Hepatocyte (in vitro differentiated cells): ENCODE measurements around the gene TIGD1. TPM values are rescaled to one million over a fixed set of nuclear protein-coding genes. Genes with fewer than 3 reads are reported as not detected.

Experiments used
- DNase-seq: peaks from one replicate; pipeline ENCODE4 v3.0.0-alpha.2; 2016; ENCODE audit warnings: low spot score
- H2AFZ ChIP-seq: fragments of 200-600 bp; sonication (generic); 2 replicates; pipeline ENCODE4 v1.6.0; 2016; ENCODE audit warnings: antibody characterized with exemption, mild to moderate bottlenecking
- H3K27ac ChIP-seq: fragments of 200-600 bp; sonication (generic); 2 replicates; pipeline ENCODE4 v1.5.1; 2016; ENCODE audit warnings: mild to moderate bottlenecking
- H3K27me3 ChIP-seq: fragments of 200-600 bp; sonication (generic); 2 replicates; pipeline ENCODE4 v1.6.1; 2016
- H3K36me3 ChIP-seq: fragments of 200-600 bp; sonication (generic); replicated peaks from 2 replicates; pipeline ENCODE4 v1.5.1; 2016; ENCODE audit warnings: low read depth; ENCODE audit not compliant: insufficient read depth
- H3K4me1 ChIP-seq: fragments of 200-600 bp; sonication (generic); 2 replicates; pipeline ENCODE4 v1.5.1; 2016; ENCODE audit warnings: mild to moderate bottlenecking, moderate library complexity; ENCODE audit not compliant: insufficient read depth
- H3K4me2 ChIP-seq: fragments of 200-600 bp; sonication (generic); 2 replicates; pipeline ENCODE4 v1.6.0; 2016
- H3K4me3 ChIP-seq: fragments of 200-600 bp; sonication (generic); 2 replicates; pipeline ENCODE4 v1.5.1; 2016; ENCODE audit warnings: mild to moderate bottlenecking
- H3K79me2 ChIP-seq: fragments of 200-600 bp; sonication (generic); 2 replicates; pipeline ENCODE4 v1.6.0; 2017; ENCODE audit warnings: mild to moderate bottlenecking
- H3K9me2 ChIP-seq: fragments of 200-600 bp; sonication (generic); replicated peaks from 2 replicates; pipeline ENCODE4 v1.6.0; 2017; ENCODE audit warnings: mild to moderate bottlenecking; ENCODE audit not compliant: insufficient read depth
- H3K9me3 ChIP-seq: fragments of 200-600 bp; sonication (generic); 2 replicates; pipeline ENCODE4 v1.5.1; 2016; ENCODE audit warnings: low read depth, mild to moderate bottlenecking
- H4K20me1 ChIP-seq: fragments of 200-600 bp; sonication (generic); 2 replicates; pipeline ENCODE4 v1.6.0; 2016; ENCODE audit warnings: mild to moderate bottlenecking; ENCODE audit not compliant: insufficient read depth, poor library complexity, severe bottlenecking
- CTCF ChIP-seq: fragments of 200-600 bp; sonication (generic); IDR thresholded peaks from 2 replicates; pipeline ENCODE4 v1.5.1; 2016; ENCODE audit warnings: antibody characterized with exemption, mild to moderate bottlenecking; ENCODE audit not compliant: poor library complexity
- EZH2 ChIP-seq: fragments of 200-600 bp; sonication (generic); IDR thresholded peaks from 2 replicates; pipeline ENCODE4 v1.6.1; 2016; ENCODE audit warnings: antibody characterized with exemption, mild to moderate bottlenecking, borderline replicate concordance
- EZH2phosphoT487 ChIP-seq: fragments of 200-600 bp; sonication (generic); IDR thresholded peaks from one replicate; pipeline ENCODE4 v1.6.1; 2018; ENCODE audit warnings: antibody characterized with exemption, mild to moderate bottlenecking, low read depth, moderate library complexity; ENCODE audit not compliant: unreplicated experiment, severe bottlenecking
- WGBS: methylation state at CpG from one replicate; pipeline ENCODE4 v1.1.6; 2016; ENCODE audit warnings: low lambda C conversion rate; ENCODE audit errors: missing lambda C conversion rate; 5-methylcytosine and 5-hydroxymethylcytosine counted together
- polyA plus RNA-seq: library from polyadenylated mRNA; unstranded; fragments of >200 nt; fragmentation: Nextera tagmentation; extraction: Ambion mirVana; gene quantifications from 2 replicates; pipeline ENCODE4 v1.2.1, GENCODE V29; 2016
- total RNA-seq: library from RNA; depleted of rRNA; stranded (reverse); fragments of >200 nt; gene quantifications from 2 replicates; pipeline ENCODE4 v1.2.3, GENCODE V29; 2014

TIGD1 gene
- total and polyA plus RNA-seq, 2 experiments from 2014 or later: 6.2 to 9.1 TPM

GRCh38 chr2:232518844-232519243 is 31.5 kb downstream of the TIGD1 start:
- Histone ChIP-seq H3K9me2 (no peaks in the 10 kb centered on the region), H3K27ac (no peak overlapping the region), H3K27me3 (peaks cover 30% of the 10 kb centered on the region), H3K4me1 (peaks cover 11% of the 10 kb centered on the region), H3K4me2 (no peak overlapping the region), H2AFZ (no peak overlapping the region), H3K36me3 (no peaks in the 10 kb centered on the region), H3K9me3 (no peaks in the 10 kb centered on the region), H3K79me2 (no peaks in the 10 kb centered on the region), H4K20me1 (no peaks in the 10 kb centered on the region), H3K4me3 (no peak overlapping the region)
- DNase-seq: no peak
- 62% methylated on average over 6 of the region's 6 CpGs for WGBS
- TF ChIP-seq EZH2phosphoT487: no peak
- no peak for TF ChIP-seq CTCF
- TF ChIP-seq EZH2: no peak

GRCh38 chr2:232516551-232516950 is 33.8 kb downstream of the TIGD1 start:
- no peaks in the 10 kb centered on the region for H4K20me1 ChIP-seq
- H3K79me2 ChIP-seq: no peaks in the 10 kb centered on the region
- peaks cover 11% of the 10 kb centered on the region for H3K27me3 ChIP-seq
- peaks cover 4% of the 10 kb centered on the region for H3K4me1 ChIP-seq
- H3K9me2 ChIP-seq: no peaks in the 10 kb centered on the region
- WGBS: 55% methylated on average over 3 of the region's 3 CpGs
- no peak for TF ChIP-seq CTCF
- TF ChIP-seq EZH2: no peak
- TF ChIP-seq EZH2phosphoT487: no peak
- H2AFZ ChIP-seq: no peak overlapping the region
- peak; percentile 75 for DNase-seq
- H3K27ac ChIP-seq: peak overlapping the region; percentile 84
- no peak overlapping the region for H3K4me2 ChIP-seq
- H3K36me3 ChIP-seq: no peaks in the 10 kb centered on the region
- H3K9me3 ChIP-seq: no peaks in the 10 kb centered on the region
- H3K4me3 ChIP-seq: no peak overlapping the region

- 84% methylated on average over 7 of the region's 7 CpGs for WGBS
- Histone ChIP-seq H3K9me3 (no peaks in the 10 kb centered on the region), H3K4me2 (no peak overlapping the region), H2AFZ (no peak overlapping the region), H3K27me3 (peaks cover 2% of the 10 kb centered on the region), H3K9me2 (no peaks in the 10 kb centered on the region), H3K4me3 (no peak overlapping the region), H4K20me1 (no peaks in the 10 kb centered on the region), H3K4me1 (peaks cover 4% of the 10 kb centered on the region), H3K79me2 (no peaks in the 10 kb centered on the region), H3K27ac (peak overlapping the region; percentile 84), H3K36me3 (no peaks in the 10 kb centered on the region)
- no peak for TF ChIP-seq EZH2
- TF ChIP-seq EZH2phosphoT487: no peak
- no peak for TF ChIP-seq CTCF
- peak; percentile 44 for DNase-seq
These were observed 34.7 kb downstream of the TIGD1 start for GRCh38 chr2:232515639-232516038.

- no peak overlapping the region for H3K4me3 ChIP-seq
- H3K9me3 ChIP-seq: no peaks in the 10 kb centered on the region
- no peaks in the 10 kb centered on the region for H3K36me3 ChIP-seq
- H3K9me2 ChIP-seq: no peaks in the 10 kb centered on the region
- H2AFZ ChIP-seq: no peak overlapping the region
- WGBS: 94% methylated on average over 5 of the region's 5 CpGs
- no peaks in the 10 kb centered on the region for H3K79me2 ChIP-seq
- no peak for TF ChIP-seq CTCF
- DNase-seq: no peak
- H3K27me3 ChIP-seq: no peaks in the 10 kb centered on the region
- no peaks in the 10 kb centered on the region for H4K20me1 ChIP-seq
- H3K4me1 ChIP-seq: peaks cover 4% of the 10 kb centered on the region
- H3K4me2 ChIP-seq: no peak overlapping the region
- no peak overlapping the region for H3K27ac ChIP-seq
These were observed 37.0 kb downstream of the TIGD1 start for GRCh38 chr2:232513353-232513752.
